PFSK-1 (cell line): ENCODE results near the gene GDPD5.

ENCODE experiments used
- POLR2AphosphoS5 ChIP-seq: IDR thresholded peaks from 2 replicates; pipeline ENCODE4 v1.6.1; 2012; ENCODE audit warnings: low read depth, mild to moderate bottlenecking, control low read depth, low read length, moderate library complexity
- SIN3A ChIP-seq: IDR thresholded peaks from 2 replicates; pipeline ENCODE4 v1.6.1; 2012; ENCODE audit warnings: mild to moderate bottlenecking, low read length, moderate library complexity, borderline replicate concordance; ENCODE audit not compliant: insufficient read depth

DNA sequence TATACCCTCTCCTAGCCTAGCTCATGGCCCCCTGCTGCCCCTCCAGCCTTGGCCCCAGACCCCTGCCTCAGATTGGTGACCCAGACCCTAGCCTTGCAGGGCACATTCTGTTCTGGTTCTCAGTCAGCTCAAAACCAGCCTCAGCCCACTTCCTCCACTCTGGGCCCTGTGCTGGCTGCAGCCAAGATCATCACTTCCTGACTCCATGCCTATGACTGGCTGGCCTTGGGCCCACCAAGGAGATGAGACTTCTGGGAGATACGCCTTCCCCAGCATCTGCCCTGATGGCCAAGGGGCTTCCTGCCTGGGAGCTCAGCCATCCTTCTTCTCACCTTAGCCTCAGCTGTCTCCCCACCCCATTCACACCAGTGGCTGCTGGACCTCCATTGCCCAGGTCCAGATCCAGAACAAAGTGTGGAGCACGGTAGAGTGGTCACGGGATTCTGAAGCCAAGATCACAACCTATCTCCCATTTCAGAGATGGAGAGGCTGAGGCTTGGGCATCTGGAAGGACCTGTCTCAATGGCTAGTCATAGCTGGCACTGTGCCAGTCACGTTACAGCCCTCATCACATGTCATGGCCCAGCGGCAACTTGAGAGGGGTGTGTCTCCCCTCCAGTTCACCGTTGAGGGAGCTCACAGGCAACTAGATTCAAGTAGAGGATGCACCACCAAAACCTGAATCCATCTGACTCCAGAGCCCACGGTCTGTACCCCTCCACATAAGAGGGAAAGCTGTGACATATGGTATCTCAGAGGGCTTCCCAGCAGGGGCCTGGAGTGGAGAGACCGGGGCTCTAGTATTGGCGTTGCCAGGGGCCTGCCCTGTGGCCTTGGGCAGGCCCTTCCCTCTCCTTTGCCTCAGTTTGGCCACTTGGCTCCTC is 49.7 kb downstream of the GDPD5 start:
- no peak; the same call in 1 of the 2 replicates for TF ChIP-seq SIN3A
- 0 out of 2 replicates have a peak, but pooled peaks have one; percentile 18 for TF ChIP-seq POLR2AphosphoS5
